HepG2 (cell line): ENCODE measurements around the gene PAM16. TPM values are rescaled to one million over a fixed set of nuclear protein-coding genes. Genes with fewer than 3 reads are reported as not detected.
A peak's percentile ranks its signal among the peaks of the same experiment; 100 is the strongest.

Source experiments
- BCLAF1 ChIP-seq: fragments of 450-650 bp; IDR thresholded peaks from 2 replicates; pipeline ENCODE4 v1.6.1; 2017; ENCODE audit warnings: mild to moderate bottlenecking
- CAMTA2 ChIP-seq: sonication (generic); formaldehyde crosslinking; IDR thresholded peaks from 2 replicates; pipeline ENCODE4 v1.4.0; 2020; ENCODE audit warnings: mild to moderate bottlenecking, missing genetic modification reagents, borderline replicate concordance
- CHD4 ChIP-seq: fragments of 200-600 bp; sonication (generic); IDR thresholded peaks from 2 replicates; pipeline ENCODE4 v1.7.0; 2017; ENCODE audit warnings: mild to moderate bottlenecking, low read length, borderline replicate concordance
- ELF3 ChIP-seq: IDR thresholded peaks from 2 replicates; pipeline ENCODE4 v1.6.1; 2016; ENCODE audit warnings: missing genetic modification reagents, missing compliant biosample characterization
- FOXO4 ChIP-seq: sonication (generic); formaldehyde crosslinking; conservative IDR thresholded peaks from 2 replicates; pipeline ENCODE4 v1.8.1; 2023; ENCODE audit warnings: missing genetic modification reagents
- GFI1 ChIP-seq: sonication (generic); formaldehyde crosslinking; IDR thresholded peaks from 2 replicates; pipeline ENCODE4 v1.5.0; 2020; ENCODE audit warnings: missing genetic modification reagents, mild to moderate bottlenecking, borderline replicate concordance
- JUNB ChIP-seq: sonication (generic); formaldehyde crosslinking; IDR thresholded peaks from 2 replicates; pipeline ENCODE4 v1.8.0; 2022; ENCODE audit warnings: missing genetic modification reagents, mild to moderate bottlenecking, borderline replicate concordance
- MAF1 ChIP-seq: sonication (generic); formaldehyde crosslinking; IDR thresholded peaks from 2 replicates; pipeline ENCODE4 v1.5.0; 2020; ENCODE audit warnings: missing genetic modification reagents, borderline replicate concordance
- MIER3 ChIP-seq: IDR thresholded peaks from 2 replicates; pipeline ENCODE4 v1.6.1; 2016; ENCODE audit warnings: missing compliant biosample characterization, borderline replicate concordance
- MTF1 ChIP-seq: sonication (generic); formaldehyde crosslinking; IDR thresholded peaks from 2 replicates; pipeline ENCODE4 v1.5.0; 2020; ENCODE audit warnings: missing genetic modification reagents
- POLR2A ChIP-seq, 2 experiments: IDR thresholded peaks; 2 replicates each; pipeline ENCODE4 v1.6.1; 2011; ENCODE audit warnings: low read depth in 2 of 2, low read length in 2 of 2, mild to moderate bottlenecking in 1 of 2, moderate library complexity in 1 of 2; ENCODE audit not compliant: insufficient read depth in 1 of 2
- PRDM10 ChIP-seq: sonication (generic); formaldehyde crosslinking; IDR thresholded peaks from 2 replicates; pipeline ENCODE4 v1.4.0; 2020; ENCODE audit warnings: low read depth, missing genetic modification reagents
- SATB2 ChIP-seq: sonication (generic); formaldehyde crosslinking; IDR thresholded peaks from 2 replicates; pipeline ENCODE4 v1.5.0; 2020; ENCODE audit warnings: missing genetic modification reagents
- SRY ChIP-seq: sonication (generic); formaldehyde crosslinking; IDR thresholded peaks from 2 replicates; pipeline ENCODE4 v1.8.0; 2022; ENCODE audit warnings: mild to moderate bottlenecking, missing genetic modification reagents
- ZBTB25 ChIP-seq: IDR thresholded peaks from 2 replicates; pipeline ENCODE4 v1.6.1; 2018; ENCODE audit warnings: missing genetic modification reagents
- ZFP36L2 ChIP-seq: sonication (generic); formaldehyde crosslinking; IDR thresholded peaks from 2 replicates; pipeline ENCODE4 v1.4.0; 2020; ENCODE audit warnings: missing genetic modification reagents
- ZKSCAN1 ChIP-seq: fragments of 150-350 bp; IDR thresholded peaks from 2 replicates; pipeline ENCODE4 v1.6.1; 2014; ENCODE audit warnings: low read length
- ZMYM2 ChIP-seq: sonication (generic); formaldehyde crosslinking; IDR thresholded peaks from 2 replicates; pipeline ENCODE4 v1.8.0; 2022; ENCODE audit warnings: mild to moderate bottlenecking, missing genetic modification reagents
- ZNF160 ChIP-seq: sonication (generic); formaldehyde crosslinking; IDR thresholded peaks from 2 replicates; pipeline ENCODE4 v1.8.0; 2022; ENCODE audit warnings: mild to moderate bottlenecking, inconsistent platforms, missing genetic modification reagents
- ZNF709 ChIP-seq: sonication (generic); formaldehyde crosslinking; IDR thresholded peaks from 2 replicates; pipeline ENCODE4 v1.5.0; 2020; ENCODE audit warnings: mild to moderate bottlenecking, missing genetic modification reagents
- ZNF878 ChIP-seq: sonication (generic); formaldehyde crosslinking; IDR thresholded peaks from 2 replicates; pipeline ENCODE4 v1.8.1; 2023; ENCODE audit warnings: mild to moderate bottlenecking, missing genetic modification reagents, moderate library complexity
- ZSCAN30 ChIP-seq: sonication (generic); formaldehyde crosslinking; IDR thresholded peaks from 2 replicates; pipeline ENCODE4 v1.5.0; 2020; ENCODE audit warnings: mild to moderate bottlenecking, missing genetic modification reagents
- ZZZ3 ChIP-seq: sonication (generic); formaldehyde crosslinking; IDR thresholded peaks from 2 replicates; pipeline ENCODE4 v1.4.0; 2020; ENCODE audit warnings: missing genetic modification reagents, mild to moderate bottlenecking, borderline replicate concordance
- polyA plus RNA-seq, 8 experiments: library from polyadenylated mRNA; depleted of rRNA in 3 of 8; stranded (reverse) in 7 of 8; unstranded in 1 of 8; fragments of >200 nt; fragmentation: Illumina TruSeq in 4 of 8; extraction: Trizol in 4 of 8; gene quantifications; 2 replicates each; pipeline versions ENCODE4 v1.2.1 to v1.2.3, GENCODE V29; 2011 to 2016; ENCODE audit warnings: low read depth in 4 of 8, missing spikeins in 1 of 8, mixed read lengths in 1 of 8; ENCODE audit not compliant: insufficient read depth in 1 of 8
- total RNA-seq, 5 experiments: library from RNA; depleted of rRNA; stranded (reverse); fragments of >200 nt; fragmentation: Illumina TruSeq; extraction: Trizol; gene quantifications; 2 replicates each; pipeline ENCODE4 v1.2.3, GENCODE V29; 2016; ENCODE audit warnings: low read depth in 1 of 5

Gene PAM16
- total and polyA plus RNA-seq, 2 of the 13 experiments (the other 11 are each of a cell fraction or from before 2014, with no cell fraction given): 51.5 to 51.8 TPM

- TF ChIP-seq ZNF878 (CRISPR knock-in tag): no peak
- no peak for TF ChIP-seq MAF1 (CRISPR knock-in tag)
- peak; percentile 20; the same call in 1 of the 2 replicates for TF ChIP-seq SRY (CRISPR knock-in tag)
- TF ChIP-seq ZSCAN30: no peak
- peak; percentile 92; the same call in 1 of the 2 replicates for TF ChIP-seq CHD4
- no peak for TF ChIP-seq BCLAF1
- no peak for TF ChIP-seq CAMTA2
- TF ChIP-seq ZFP36L2 (CRISPR knock-in tag): no peak
- no peak for TF ChIP-seq MTF1 (CRISPR knock-in tag)
- TF ChIP-seq ZMYM2 (CRISPR knock-in tag): peak; percentile 95
- 0 out of 2 replicates have a peak, but pooled peaks have one; percentile 39 for TF ChIP-seq GFI1
- no peak for TF ChIP-seq PRDM10
- no peak for TF ChIP-seq FOXO4 (CRISPR knock-in tag)
- TF ChIP-seq ELF3 (CRISPR knock-in tag): no peak
- TF ChIP-seq MIER3 (CRISPR knock-in tag): no peak
- TF ChIP-seq SATB2 (CRISPR knock-in tag): no peak
- no peak for TF ChIP-seq POLR2A (IDR thresholded peaks at IDR 0.05; ENCODE audit: insufficient read depth in 1 of 2, low read depth in 2 of 2, low read length in 2 of 2)
- TF ChIP-seq ZNF709 (CRISPR knock-in tag): 0 out of 2 replicates have a peak, but pooled peaks have one; percentile 17
- TF ChIP-seq ZBTB25 (CRISPR knock-in tag): no peak
- no peak for TF ChIP-seq ZNF160 (CRISPR knock-in tag)
- TF ChIP-seq ZZZ3 (CRISPR knock-in tag): no peak
- no peak for TF ChIP-seq JUNB (CRISPR knock-in tag)
- TF ChIP-seq ZKSCAN1: peak; percentile 93
These were observed 36.5 kb downstream of the PAM16 start (continued) for GRCh38 chr16:4314532-4315185.
